Thyroid gland (tissue), 4 donors: Measurements from ENCODE around the gene TMEM79. TPM values are rescaled to one million over a fixed set of nuclear protein-coding genes. Genes with fewer than 3 reads are reported as not detected.

Experiments
- DNase-seq, 2 donors: peaks; one replicate each; pipeline ENCODE4 v3.0.0-alpha.2; 2019
- H3K27ac ChIP-seq, 3 donors: fragments of 200-600 bp; sonication (generic); 1 replicate in 2 of 3; 2 replicates in 1 of 3; pipeline ENCODE4 v1.5.1; 2016 to 2019; ENCODE audit warnings: mild to moderate bottlenecking in 1 of 3, moderate library complexity in 1 of 3
- H3K27me3 ChIP-seq: fragments of 200-600 bp; sonication (generic); one replicate; pipeline ENCODE4 v1.5.1; 2019
- H3K36me3 ChIP-seq, 2 donors: fragments of 200-600 bp; sonication (generic); one replicate each; pipeline ENCODE4 v1.5.1; 2016 to 2019
- H3K4me1 ChIP-seq, 2 donors: fragments of 200-600 bp; sonication (generic); one replicate each; pipeline ENCODE4 v1.5.1; 2017 to 2019
- H3K4me3 ChIP-seq, 3 donors: fragments of 200-600 bp; sonication (generic); replicated peaks in 1 of 3; 1 replicate in 2 of 3; 2 replicates in 1 of 3; pipeline ENCODE4 v1.5.1; 2016; ENCODE audit warnings: mild to moderate bottlenecking in 1 of 3
- H3K9me3 ChIP-seq: fragments of 200-600 bp; sonication (generic); one replicate; pipeline ENCODE4 v1.5.1; 2017
- CTCF ChIP-seq, 6 experiments: fragments of 200-600 bp in 3 of 6; fragments of 450-650 bp in 3 of 6; sonication (generic) in 3 of 6; IDR thresholded peaks; one replicate each; pipeline ENCODE4 v1.5.1; 2016 to 2019; ENCODE audit warnings: antibody characterized with exemption in 6 of 6, mild to moderate bottlenecking in 2 of 6, inconsistent platforms in 1 of 6, moderate library complexity in 1 of 6
- POLR2A ChIP-seq, 2 donors: fragments of 450-650 bp; IDR thresholded peaks; one replicate each; pipeline ENCODE4 v1.6.1; 2017; ENCODE audit warnings: antibody characterized with exemption in 2 of 2, mild to moderate bottlenecking in 2 of 2, moderate library complexity in 1 of 2
- WGBS, 2 donors: methylation state at CpG; one replicate each; pipeline ENCODE4 v1.1.5; 2017; 5-methylcytosine and 5-hydroxymethylcytosine counted together
- intact Hi-C: fragments of 100-400 bp; cut with DNase I; formaldehyde crosslinking; loops from one replicate; pipeline ENCODE4 v1.15.1; 2023
- total RNA-seq, 4 donors: library from RNA; depleted of rRNA; stranded (reverse); fragments of >200 nt; gene quantifications; one replicate each; pipeline ENCODE4 v1.2.3, GENCODE V29; 2016

TMEM79 gene
- total RNA-seq, 4 donors from 2014 or later, result 0.96 to 2.2 (median 1.7) TPM

GRCh38 chr1:156337052-156337887 is 53.1 kb downstream of the TMEM79 start:
- no peak for DNase-seq
- H3K4me3 ChIP-seq, result peak overlapping the region; percentile 41 to 76 (median 50)

GRCh38 chr1:156337888-156338179 is 53.7 kb downstream of the TMEM79 start:
- H3K36me3 ChIP-seq, result peaks cover 18 to 20% of the 10 kb centered on the region in 2 donors
- H3K27ac ChIP-seq, result peak overlapping the region in 2 of 3 donors; percentile 72 to 77
- H3K9me3 ChIP-seq, result no peaks in the 10 kb centered on the region
- H3K4me3 ChIP-seq, result peak overlapping the region; percentile 41 to 76 (median 50)
- H3K27me3 ChIP-seq, result no peaks in the 10 kb centered on the region
- intact Hi-C loops, result no loop called here
- no peak for DNase-seq
- peaks cover 10 to 13% of the 10 kb centered on the region in 2 donors for H3K4me1 ChIP-seq
- TF ChIP-seq CTCF (IDR thresholded peaks at IDR 0.05) (no peak), POLR2A (IDR thresholded peaks at IDR 0.05) (no peak)
- 0% methylated on average over 14 of the region's 14 CpGs for WGBS, 2 donors

More at GRCh38 chr1:156337052-156337887, 53.1 kb downstream of the TMEM79 start:
- TF ChIP-seq POLR2A (IDR thresholded peaks at IDR 0.05), result no peak
- TF ChIP-seq CTCF (IDR thresholded peaks at IDR 0.05), result no peak
- Histone ChIP-seq H3K27ac (peak overlapping the region in 2 of 3 donors; percentile 72 to 77), H3K4me1 (peaks cover 10 to 13% of the 10 kb centered on the region in 2 donors), H3K36me3 (peaks cover 22 to 26% of the 10 kb centered on the region in 2 donors), H3K9me3 (no peaks in the 10 kb centered on the region), H3K27me3 (no peaks in the 10 kb centered on the region)
- intact Hi-C loops, result no loop called here
- WGBS, 2 donors, result 35 to 42% methylated on average over 34 of the region's 34 CpGs

GRCh38 chr1:156338180-156338976 is 54.3 kb downstream of the TMEM79 start, which contains the start of the genes CCT3 and TSACC:
Gene CCT3 (minus strand): TSS chr1:156338292. CDS start chr1:156338184, 108 bp downstream.
Gene TSACC (plus strand): TSS chr1:156338526. CDS start chr1:156339758, 1,232 bp downstream.
- H3K27me3 ChIP-seq, result no peaks in the 10 kb centered on the region
- peaks cover 10 to 13% of the 10 kb centered on the region in 2 donors for H3K4me1 ChIP-seq
- H3K4me3 ChIP-seq, result peak within 1 kb of the TSS; percentile 50 to 76 (median 56)
- peak; percentile 99 for DNase-seq
- intact Hi-C loops, result no loop called here
- peaks cover 14 to 17% of the 10 kb centered on the region in 2 donors for H3K36me3 ChIP-seq
- H3K27ac ChIP-seq, result peak within 1 kb of the TSS in 2 of 3 donors; percentile 75 to 77
- TF ChIP-seq POLR2A (IDR thresholded peaks at IDR 0.05), result peak in 1 of 2 donors; percentile 76
- no peak for TF ChIP-seq CTCF (IDR thresholded peaks at IDR 0.05)
- 0 to 1% methylated on average over 13 to 22 of the region's 47 CpGs for WGBS, 2 donors
- H3K9me3 ChIP-seq, result no peaks in the 10 kb centered on the region

Other genes starting within 250 kb of the TMEM79 start
- 10 to 100 TPM; 10.8 to 18.8 (median 16.9) TPM for gene UBQLN4, start 230.5 kb upstream of the TMEM79 start, total RNA-seq
- 10 to 100 TPM; 14.7 to 76.8 (median 41.1) TPM for gene LAMTOR2, start 229.5 kb upstream of the TMEM79 start, total RNA-seq
- 10 to 100 TPM; 65.9 to 88.0 (median 74.1) TPM for gene RAB25, start 223.2 kb upstream of the TMEM79 start, total RNA-seq
- gene MEX3A, start 201.9 kb upstream of the TMEM79 start, total RNA-seq, result 1 to 10 TPM in 1 of 4 donors, under 1 TPM in 3; 0.17 to 1.8 (median 0.33) TPM
- 100 to 1,000 TPM; 235 to 412 (median 327) TPM for gene LMNA, start 169.6 kb upstream of the TMEM79 start, total RNA-seq
- gene SEMA4A, start 130.7 kb upstream of the TMEM79 start, total RNA-seq, result 10 to 100 TPM; 21.5 to 50.8 (median 37.5) TPM
- gene SLC25A44, start 90.2 kb upstream of the TMEM79 start, total RNA-seq, result 10 to 100 TPM; 14.5 to 19.7 (median 17.7) TPM
- gene PMF1, start 71.3 kb upstream of the TMEM79 start, total RNA-seq, result 100 to 1,000 TPM in 3 of 4 donors, 10 to 100 TPM in 1; 73.6 to 121 (median 107) TPM
- gene BGLAP, start 42.1 kb upstream of the TMEM79 start, total RNA-seq, result 1 to 10 TPM in 3 of 4 donors, not detected in 1; 1.0 to 4.4 (median 1.3) TPM
- gene PAQR6, start 36.3 kb upstream of the TMEM79 start, total RNA-seq, result 1 to 10 TPM in 2 of 4 donors, under 1 TPM in 2; 0.63 to 2.3 (median 1.3) TPM
- 10 to 100 TPM; 57.2 to 89.0 (median 76.1) TPM for gene SMG5, start 1.5 kb upstream of the TMEM79 start, total RNA-seq
- gene GLMP, start 11.4 kb downstream of the TMEM79 start, total RNA-seq, result 10 to 100 TPM; 43.3 to 56.1 (median 49.8) TPM
- gene VHLL, start 15.0 kb downstream of the TMEM79 start, total RNA-seq, result not detected
- gene CCT3, start 54.0 kb downstream of the TMEM79 start, total RNA-seq, result 100 to 1,000 TPM; 121 to 214 (median 170) TPM
- 1 to 10 TPM in 2 of 4 donors, not detected in 2; 1.2 to 8.3 TPM for gene TSACC, start 54.2 kb downstream of the TMEM79 start, total RNA-seq
- not detected for gene RHBG, start 84.9 kb downstream of the TMEM79 start, total RNA-seq
- gene MEF2D, start 216.4 kb downstream of the TMEM79 start, total RNA-seq, result 10 to 100 TPM; 26.4 to 80.6 (median 32.0) TPM